ENCODE data around the gene NIFK.
"Not testable (repeated sequence)": the region's sequence is repeated elsewhere in the genome, so short reads cannot be mapped to it uniquely, and the experiment has no call there.

NIFK gene

GRCh38 chr2:121695171-121695451 is 41.6 kb downstream of the NIFK start:
- CTCF ChIA-PET = no interaction called here
- H3K27ac Mint-ChIP-seq = no peak overlapping the region

DNA sequence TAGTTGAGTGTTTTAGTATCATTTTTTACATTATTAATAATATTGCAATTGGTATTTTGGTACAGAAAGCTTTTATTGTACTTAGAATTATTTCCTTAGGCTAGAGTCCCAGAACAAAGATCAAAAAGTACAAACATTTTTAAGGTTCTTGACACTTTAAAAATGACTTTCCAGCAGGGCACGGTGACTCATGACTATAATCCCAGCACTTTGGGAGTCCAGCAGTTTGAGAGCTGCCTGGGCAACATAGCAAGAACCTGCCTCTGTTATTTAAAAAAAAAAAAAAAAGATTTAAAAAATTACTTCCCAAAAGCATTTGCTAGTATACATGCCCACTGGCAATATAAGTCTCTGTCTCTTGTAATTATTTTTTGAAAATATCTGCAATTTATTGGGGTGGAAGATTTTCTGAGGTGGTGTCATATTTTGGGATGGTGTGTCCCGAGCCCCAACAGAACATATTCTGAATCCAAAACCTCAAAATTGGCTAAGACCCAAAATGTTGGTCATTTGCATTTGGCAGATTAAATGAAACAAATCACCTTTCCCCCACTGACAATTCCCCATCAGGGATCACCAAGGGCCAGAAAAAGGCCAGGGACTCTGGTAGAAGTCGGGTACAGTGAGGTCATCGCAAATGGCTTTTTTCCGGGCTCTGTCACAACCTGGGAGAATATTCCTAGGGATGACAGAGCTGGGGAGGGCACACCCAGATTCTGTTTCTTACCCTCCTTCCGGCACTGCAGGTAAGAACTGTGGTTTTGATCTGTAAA is 42.1 kb downstream of the NIFK start:
- H3K9me3 Mint-ChIP-seq = peaks cover 2% of the 10 kb centered on the region
- no peak for DNase-seq
- H3K36me3 Mint-ChIP-seq = no peaks in the 10 kb centered on the region
- H3K4me3 Mint-ChIP-seq = no peak overlapping the region
- no peak overlapping the region for H3K27ac Mint-ChIP-seq
- H3K27me3 Mint-ChIP-seq = no peaks in the 10 kb centered on the region
- CTCF ChIA-PET = no interaction called here
- H3K4me1 Mint-ChIP-seq = peaks cover 18% of the 10 kb centered on the region

More at GRCh38 chr2:121695171-121695451, 41.6 kb downstream of the NIFK start:
- H3K9me3 Mint-ChIP-seq = no peaks in the 10 kb centered on the region
- no peaks in the 10 kb centered on the region for H3K36me3 Mint-ChIP-seq
- H3K4me3 Mint-ChIP-seq = no peak overlapping the region
- no peak for DNase-seq
- no peaks in the 10 kb centered on the region for H3K27me3 Mint-ChIP-seq
- peaks cover 24% of the 10 kb centered on the region for H3K4me1 Mint-ChIP-seq

DNA sequence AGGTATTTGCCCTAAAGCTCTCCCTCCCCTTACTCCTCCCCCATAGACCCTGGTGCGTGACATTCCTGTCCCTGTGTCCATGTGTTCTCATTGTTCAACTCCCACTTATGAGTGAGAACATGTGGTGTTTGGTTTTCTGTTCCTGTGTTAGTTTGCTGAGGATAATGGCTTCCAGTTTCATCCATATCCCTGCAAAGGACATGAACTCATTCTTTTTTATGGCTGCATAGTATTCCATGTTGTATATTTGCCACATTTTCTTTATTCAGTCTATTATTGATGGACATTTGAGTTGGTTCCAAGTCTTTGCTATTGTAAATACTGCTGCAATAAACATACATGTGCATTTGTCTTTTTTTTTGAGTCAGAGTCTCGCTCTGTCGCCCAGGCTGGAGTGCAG is 46.1 kb downstream of the NIFK start:
- CTCF ChIA-PET = interaction anchor here (0.9 kb wide), 1 partner anchor 11 kb away, joined by 3 read pairs; no protein-coding TSS in a partner anchor
- H3K27me3 Mint-ChIP-seq, H3K36me3 Mint-ChIP-seq, DNase-seq, H3K4me3 Mint-ChIP-seq, H3K4me1 Mint-ChIP-seq, H3K9me3 Mint-ChIP-seq, H3K27ac Mint-ChIP-seq: not testable (repeated sequence)

DNA sequence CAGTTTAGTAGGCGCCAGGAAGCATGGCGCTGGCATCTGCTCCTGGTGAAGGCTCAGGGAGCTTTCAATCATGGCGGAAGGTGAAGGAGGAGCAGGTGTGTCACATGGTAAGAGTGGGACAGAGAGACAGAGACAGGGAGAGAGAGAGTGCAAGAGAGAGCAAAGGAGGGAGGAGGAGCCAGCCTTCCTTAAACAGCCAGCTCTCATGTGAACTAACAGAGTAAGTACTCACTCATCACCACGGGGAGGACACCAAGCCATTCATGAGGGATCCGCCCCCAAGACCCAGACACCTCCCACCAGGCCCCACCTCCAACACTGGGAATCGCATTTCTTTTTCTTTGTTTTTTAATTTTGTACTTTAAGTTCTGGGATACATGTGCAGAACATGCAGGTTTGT is 46.6 kb downstream of the NIFK start:
- Mint-ChIP-seq H3K27ac (no peak overlapping the region), H3K4me3 (no peak overlapping the region), H3K4me1 (no peaks in the 10 kb centered on the region), H3K36me3 (no peaks in the 10 kb centered on the region), H3K9me3 (peaks cover 7% of the 10 kb centered on the region), H3K27me3 (no peaks in the 10 kb centered on the region)
- DNase-seq = no peak
- CTCF ChIA-PET = interaction anchor here (0.9 kb wide), 1 partner anchor 12 kb away, joined by 3 read pairs; no protein-coding TSS in a partner anchor

GRCh38 chr2:121689356-121689755 is 47.3 kb downstream of the NIFK start:
- peaks cover 8% of the 10 kb centered on the region for H3K9me3 Mint-ChIP-seq
- H3K27me3 Mint-ChIP-seq = no peaks in the 10 kb centered on the region
- CTCF ChIA-PET = no interaction called here
- no peak overlapping the region for H3K4me3 Mint-ChIP-seq
- H3K4me1 Mint-ChIP-seq = no peaks in the 10 kb centered on the region
- DNase-seq = no peak
- no peak overlapping the region for H3K27ac Mint-ChIP-seq
- H3K36me3 Mint-ChIP-seq = no peaks in the 10 kb centered on the region

DNA sequence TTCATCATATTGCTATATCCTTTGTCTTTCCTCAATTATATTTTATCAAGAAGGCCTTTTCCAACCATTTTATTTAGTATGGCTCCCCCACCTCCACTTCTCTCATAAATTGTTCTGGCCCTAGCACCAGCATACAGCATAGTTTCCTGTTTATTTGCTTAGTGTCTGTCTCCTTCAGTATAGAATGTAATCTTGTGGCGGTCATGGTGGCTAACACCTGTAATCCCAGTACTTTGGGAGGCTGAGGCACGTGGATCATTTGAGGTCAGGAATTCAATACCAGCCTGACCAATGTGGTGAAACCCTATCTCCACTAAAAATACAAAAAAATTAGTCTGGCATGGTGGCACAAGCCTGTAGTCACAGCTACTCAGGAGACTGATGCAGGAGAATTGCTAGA is 47.9 kb downstream of the NIFK start:
- no peak overlapping the region for H3K4me3 Mint-ChIP-seq
- no peaks in the 10 kb centered on the region for H3K27me3 Mint-ChIP-seq
- no peak overlapping the region for H3K27ac Mint-ChIP-seq
- H3K36me3 Mint-ChIP-seq = peaks cover 2% of the 10 kb centered on the region
- no peak for DNase-seq
- no peaks in the 10 kb centered on the region for H3K4me1 Mint-ChIP-seq
- peaks cover 13% of the 10 kb centered on the region for H3K9me3 Mint-ChIP-seq
- CTCF ChIA-PET = no interaction called here

DNA sequence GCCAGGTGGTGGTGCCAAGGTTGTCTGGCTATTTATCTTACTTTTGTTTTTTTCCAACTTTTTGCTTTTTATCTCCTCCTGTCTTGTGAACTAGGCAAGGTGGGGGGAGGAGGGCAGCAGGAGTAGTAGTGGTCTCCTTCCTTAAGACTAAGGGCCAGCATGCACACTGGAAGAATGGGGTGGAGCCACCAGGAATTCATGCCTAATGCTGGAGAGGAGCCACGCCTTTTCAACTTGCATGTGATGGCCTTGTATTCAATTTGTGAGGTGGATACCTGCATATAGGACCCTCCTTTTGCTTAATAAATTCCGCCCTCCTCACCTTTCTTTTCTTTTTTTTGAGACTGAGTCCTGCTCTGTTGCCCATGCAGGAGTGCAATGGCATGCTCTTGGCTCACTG is 49.8 kb downstream of the NIFK start:
- H3K36me3 Mint-ChIP-seq = peaks cover 4% of the 10 kb centered on the region
- H3K27ac Mint-ChIP-seq = no peak overlapping the region
- H3K27me3 Mint-ChIP-seq = no peaks in the 10 kb centered on the region
- DNase-seq = no peak
- CTCF ChIA-PET = no interaction called here
- peaks cover 26% of the 10 kb centered on the region for H3K9me3 Mint-ChIP-seq
- H3K4me1 Mint-ChIP-seq = no peaks in the 10 kb centered on the region
- H3K4me3 Mint-ChIP-seq = no peak overlapping the region

- peaks cover 4% of the 10 kb centered on the region for H3K36me3 Mint-ChIP-seq
- H3K4me1 Mint-ChIP-seq = no peaks in the 10 kb centered on the region
- CTCF ChIA-PET = no interaction called here
- no peaks in the 10 kb centered on the region for H3K27me3 Mint-ChIP-seq
- H3K9me3 Mint-ChIP-seq = peaks cover 33% of the 10 kb centered on the region
- no peak for DNase-seq
- no peak overlapping the region for H3K4me3 Mint-ChIP-seq
- no peak overlapping the region for H3K27ac Mint-ChIP-seq
Observed at GRCh38 chr2:121686218-121686617, 50.5 kb downstream of the NIFK start.

- CTCF ChIA-PET = no interaction called here
- H3K27ac Mint-ChIP-seq = no peak overlapping the region
- DNase-seq = no peak
- H3K9me3 Mint-ChIP-seq = peaks cover 37% of the 10 kb centered on the region
- H3K36me3 Mint-ChIP-seq = peaks cover 8% of the 10 kb centered on the region
- peaks cover 11% of the 10 kb centered on the region for H3K4me1 Mint-ChIP-seq
- H3K4me3 Mint-ChIP-seq = no peak overlapping the region
- peaks cover 12% of the 10 kb centered on the region for H3K27me3 Mint-ChIP-seq
Observed at GRCh38 chr2:121682396-121683298, 54.0 kb downstream of the NIFK start.

GRCh38 chr2:121677855-121678254 is 58.8 kb downstream of the NIFK start:
- peaks cover 4% of the 10 kb centered on the region for H3K36me3 Mint-ChIP-seq

More at GRCh38 chr2:121677855-121678254, 58.8 kb downstream of the NIFK start:
- Mint-ChIP-seq H3K9me3 (peaks cover 47% of the 10 kb centered on the region), H3K4me3 (no peak overlapping the region), H3K4me1 (peaks cover 11% of the 10 kb centered on the region), H3K27me3 (peaks cover 17% of the 10 kb centered on the region), H3K27ac (no peak overlapping the region)
- CTCF ChIA-PET = interaction anchor here (0.6 kb wide), 1 partner anchor 8 kb away, joined by 3 read pairs; no protein-coding TSS in a partner anchor
- DNase-seq = no peak

Data from activated naive CD4-positive, alpha-beta T cell treated with anti-CD3 and anti-CD28 coated beads, Interleukin-2, amount 10 ng/mL, durations not matched to agents 7 days and 5 days (primary cell).